Natural killer cell treated with Interleukin-12 subunit alpha and Interleukin-12 subunit beta and Interleukin-15 and Interleukin-18, amount 100 ng/mL, for 72 hours (primary cell): ENCODE measurements around the gene DNAJC18. TPM values are rescaled to one million over a fixed set of nuclear protein-coding genes. Genes with fewer than 3 reads are reported as not detected.

ENCODE experiments used
- total RNA-seq, 2 donors: library from RNA; stranded (reverse); gene quantifications; one replicate each; pipeline ENCODE4 v1.2.3, GENCODE V29; 2022

The DNAJC18 gene
- total RNA-seq, 2 donors from 2014 or later = 11.9 to 12.6 TPM

Other genes with a start within 250 kb of the DNAJC18 start
- 10 to 100 TPM; 33.1 to 34.6 TPM for gene SIL1, start 241.2 kb downstream of the DNAJC18 start, total RNA-seq
- 100 to 1,000 TPM; 206 to 229 TPM for gene MATR3, start 145.8 kb downstream of the DNAJC18 start, total RNA-seq
- 10 to 100 TPM; 38.1 to 77.5 TPM for gene PAIP2, start 97.7 kb downstream of the DNAJC18 start, total RNA-seq
- under 1 TPM; 0.36 to 0.78 TPM for gene SLC23A1, start 56.2 kb downstream of the DNAJC18 start, total RNA-seq
- gene MZB1, start 49.6 kb downstream of the DNAJC18 start, total RNA-seq = 10 to 100 TPM; 10.3 to 27.6 TPM
- 1 to 10 TPM; 3.4 to 6.6 TPM for gene PROB1, start 44.4 kb downstream of the DNAJC18 start, total RNA-seq
- gene SPATA24, start 35.4 kb downstream of the DNAJC18 start, total RNA-seq = 1 to 10 TPM; 6.4 to 7.2 TPM
- gene ECSCR, start 23.2 kb upstream of the DNAJC18 start, total RNA-seq = not detected
- gene SMIM33, start 31.5 kb upstream of the DNAJC18 start, total RNA-seq = not detected
- 100 to 1,000 TPM; 138 to 156 TPM for gene STING1, start 43.2 kb upstream of the DNAJC18 start, total RNA-seq
- gene UBE2D2, start 121.8 kb upstream of the DNAJC18 start, total RNA-seq = 100 to 1,000 TPM; 176 to 190 TPM
- gene CXXC5, start 208.8 kb upstream of the DNAJC18 start, total RNA-seq = 1 to 10 TPM; 4.7 to 9.0 TPM